Esophagus mucosa (tissue), 1 donor: ENCODE data around the gene HCK. TPM values are rescaled to one million over a fixed set of nuclear protein-coding genes. Genes with fewer than 3 reads are reported as not detected.
"Not testable (repeated sequence)": the region's sequence is repeated elsewhere in the genome, so short reads cannot be mapped to it uniquely, and the experiment has no call there.

Source experiments
- ATAC-seq: fragments of 200-7000 bp; cut with Tn5 transposase; one replicate; pipeline ENCODE4 v1.9.1; 2020
- total RNA-seq: library from RNA; stranded (reverse); gene quantifications from one replicate; pipeline ENCODE4 v1.2.4, GENCODE V29; 2023
- donor health status: DM: yes; HTN: yes; CAD: no.

HCK gene
- total RNA-seq, 1 donor from 2014 or later, result 2.9 TPM

DNA sequence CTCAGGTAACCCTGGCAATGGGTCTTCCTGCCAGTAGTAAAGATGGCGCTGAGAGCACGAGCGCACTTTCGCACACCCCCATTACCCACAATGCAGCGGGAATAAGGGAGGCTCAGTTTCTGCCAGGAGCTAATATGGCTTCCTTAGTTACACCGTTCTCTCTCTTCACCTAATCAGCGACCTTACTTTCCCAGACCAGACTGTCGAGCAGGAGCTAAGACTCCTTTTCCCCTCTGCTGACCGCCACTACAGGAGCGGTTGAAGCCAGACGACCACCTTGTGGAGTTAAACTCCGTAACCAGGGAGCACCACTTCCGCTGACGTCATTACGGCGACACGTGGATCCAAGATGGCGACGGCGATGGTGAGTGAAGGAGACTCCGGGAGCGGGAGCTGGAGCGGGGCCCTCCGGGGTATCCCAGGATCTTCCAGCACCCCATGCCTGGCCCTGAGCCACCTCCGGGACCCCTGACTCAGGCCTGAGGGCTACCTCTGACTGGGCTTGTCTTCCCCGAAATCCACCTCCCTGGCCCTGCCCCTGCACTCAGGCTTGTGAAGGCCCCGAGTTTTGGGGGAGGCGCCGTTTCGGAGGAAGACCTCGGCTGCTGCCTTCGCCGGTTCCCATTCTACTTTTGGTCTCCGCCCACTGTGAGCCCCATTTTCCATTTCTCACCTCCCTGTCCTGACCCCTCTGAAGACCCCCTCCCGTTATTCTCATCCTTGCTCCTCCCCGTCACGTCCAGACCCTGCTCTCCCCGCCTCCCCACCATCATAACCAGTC lies 57.5 kb downstream of the HCK start, which contains the start of gene TM9SF4:
Gene TM9SF4 (plus strand): TSS at position 323 of the 781 bp plus-strand sequence. CDS start 27 bp downstream, at position 350.
- peak; percentile 76 for ATAC-seq

DNA sequence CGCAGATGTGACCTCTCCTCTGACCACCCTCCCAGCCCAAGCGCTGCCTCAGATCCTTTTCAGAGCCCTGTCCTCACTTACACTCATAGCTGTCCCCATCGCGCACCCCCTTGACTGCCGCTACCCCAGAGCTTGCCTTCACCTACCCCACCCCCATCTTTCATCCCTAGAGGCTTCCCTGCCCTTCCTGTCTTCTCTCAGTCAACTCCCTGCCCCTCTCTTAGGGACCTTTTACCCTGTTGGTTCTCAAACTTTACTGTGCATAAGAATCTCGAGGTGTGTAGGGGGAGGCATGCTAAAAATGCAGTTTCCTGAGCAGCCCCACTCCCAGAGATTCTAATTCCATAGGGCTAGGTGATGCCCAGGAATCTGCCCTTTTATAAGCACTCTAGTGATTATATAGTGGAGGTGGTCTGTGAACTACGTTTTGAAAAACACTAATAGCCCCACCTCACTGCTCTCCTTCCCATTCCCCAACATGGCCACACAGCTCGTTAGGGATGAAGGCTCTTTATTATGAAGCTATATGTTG lies 58.2 kb downstream of the HCK start:
- ATAC-seq, result peak; percentile 8

DNA sequence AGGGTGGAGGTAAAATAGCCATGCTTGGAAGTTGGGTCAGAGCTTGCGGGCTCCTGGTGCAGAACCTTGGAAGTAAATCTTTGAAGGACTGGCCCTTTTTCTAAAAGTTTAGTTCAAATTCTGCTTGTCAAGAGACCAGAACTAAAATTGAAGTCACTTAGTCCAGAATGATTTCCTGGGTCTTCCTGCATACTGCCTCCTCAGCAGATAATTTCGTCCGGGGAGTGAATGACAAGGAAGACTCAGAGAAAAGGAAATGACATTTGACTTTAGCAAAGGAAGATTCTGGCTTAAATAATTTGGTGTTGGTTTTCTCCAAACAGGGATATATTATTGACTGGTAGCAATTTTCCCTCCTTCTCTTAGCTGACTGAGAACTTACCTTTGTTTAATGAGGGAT lies 58.7 kb downstream of the HCK start:
- ATAC-seq, result no peak

- ATAC-seq, result no peak
Observed at GRCh38 chr20:32111156-32111686, 59.2 kb downstream of the HCK start.

GRCh38 chr20:32111753-32112152 lies 59.7 kb downstream of the HCK start:
- ATAC-seq, result no peak

GRCh38 chr20:32112841-32113240 lies 60.8 kb downstream of the HCK start:
- peak; percentile 94 for ATAC-seq

- ATAC-seq, result no peak
Observed at GRCh38 chr20:32113591-32114260, 61.7 kb downstream of the HCK start.

DNA sequence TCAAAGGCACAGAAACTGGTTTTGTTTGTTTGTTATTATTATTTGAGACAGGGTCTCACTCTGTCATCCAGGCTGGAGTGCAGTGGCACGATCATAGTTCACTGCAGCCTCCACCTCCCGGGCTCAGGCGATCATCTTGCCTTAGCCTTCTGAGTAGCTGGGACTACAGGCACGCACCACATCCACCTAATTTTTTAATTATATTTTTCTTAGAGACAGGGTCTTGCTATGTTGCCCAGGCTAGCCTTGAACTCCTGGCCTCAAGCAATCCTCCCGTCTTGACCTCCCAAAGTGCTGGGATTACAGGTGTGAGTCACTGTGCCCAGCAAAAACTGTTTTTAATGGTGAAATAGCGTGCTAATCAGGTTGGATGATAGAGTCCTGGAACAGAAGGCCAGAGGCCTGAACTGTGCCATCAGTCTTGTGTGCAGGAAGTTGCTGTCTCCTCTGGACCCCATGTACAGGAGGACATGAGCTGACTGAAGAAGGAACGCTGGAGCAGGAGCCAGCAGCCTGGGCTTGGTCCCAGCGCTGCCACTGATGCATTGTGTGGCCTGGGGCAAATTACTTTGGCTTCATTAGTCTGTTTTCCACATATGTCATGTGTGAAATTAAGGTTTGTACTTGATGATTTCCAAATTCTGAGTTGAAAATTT lies 62.4 kb downstream of the HCK start:
- ATAC-seq, result peak; percentile 3

GRCh38 chr20:32115211-32115767 lies 63.2 kb downstream of the HCK start:
- no peak for ATAC-seq

- ATAC-seq, result no peak
Observed at GRCh38 chr20:32116079-32116521, 64.1 kb downstream of the HCK start.

- not testable (repeated sequence) for ATAC-seq
Observed at GRCh38 chr20:32116796-32117195, 64.8 kb downstream of the HCK start.

DNA sequence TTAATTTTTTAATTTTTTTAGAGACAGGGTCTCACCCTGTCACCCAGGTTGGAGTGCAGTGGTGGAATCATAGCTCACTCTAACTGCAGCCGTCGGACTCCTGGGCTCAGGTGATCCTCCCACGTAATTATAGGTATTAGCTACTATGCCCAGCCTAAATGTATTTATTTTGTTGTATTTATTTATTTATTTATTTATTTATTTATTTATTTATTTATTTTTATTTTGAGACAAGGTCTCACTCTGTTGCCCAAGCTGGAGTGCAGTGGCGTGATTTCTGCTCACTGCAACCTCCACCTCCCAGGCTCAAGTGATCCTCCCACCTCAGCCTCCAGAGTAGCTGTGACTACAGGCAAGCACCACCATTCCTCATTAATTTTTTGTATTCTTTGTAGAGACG lies 66.4 kb downstream of the HCK start:
- not testable (repeated sequence) for ATAC-seq

GRCh38 chr20:32119734-32120133 lies 67.7 kb downstream of the HCK start:
- no peak for ATAC-seq

GRCh38 chr20:32121908-32122307 lies 69.9 kb downstream of the HCK start:
- not testable (repeated sequence) for ATAC-seq

- no peak for ATAC-seq
Observed at GRCh38 chr20:32123088-32123487, 71.0 kb downstream of the HCK start.

GRCh38 chr20:32124916-32125454 lies 72.9 kb downstream of the HCK start:
- no peak for ATAC-seq

GRCh38 chr20:32125506-32125905 lies 73.5 kb downstream of the HCK start:
- ATAC-seq, result no peak

GRCh38 chr20:32126919-32127318 lies 74.9 kb downstream of the HCK start:
- no peak for ATAC-seq

DNA sequence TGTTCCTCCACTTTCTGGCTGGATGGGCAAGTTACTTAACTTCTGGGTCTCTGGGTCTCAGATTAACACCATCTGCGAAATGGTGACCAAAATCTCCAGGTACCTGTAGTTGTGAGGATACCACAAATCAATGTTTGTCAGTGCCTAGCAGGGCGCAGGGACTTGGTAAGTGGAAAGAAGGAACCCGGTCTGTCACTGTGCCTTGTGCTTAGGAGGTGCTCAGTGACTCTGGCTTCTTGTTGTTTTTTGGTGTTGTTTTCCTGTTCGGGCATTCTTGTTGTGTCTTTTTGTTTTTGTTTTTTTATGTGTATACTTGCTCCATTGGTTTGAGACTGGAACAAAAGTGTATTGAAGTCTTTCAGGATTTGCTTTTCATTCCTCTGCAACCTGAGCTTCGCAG lies 75.3 kb downstream of the HCK start:
- ATAC-seq, result no peak

- ATAC-seq, result no peak
Observed at GRCh38 chr20:32128167-32128566, 76.1 kb downstream of the HCK start.

- ATAC-seq, result no peak
Observed at GRCh38 chr20:32129863-32130262, 77.8 kb downstream of the HCK start.

- no peak for ATAC-seq
Observed at GRCh38 chr20:32130352-32130751, 78.3 kb downstream of the HCK start.
